Forelimb muscle (tissue), 1 donor: ENCODE measurements around the gene GPR160. TPM values are rescaled to one million over a fixed set of nuclear protein-coding genes. Genes with fewer than 3 reads are reported as not detected.
"Not testable (repeated sequence)": the region's sequence is repeated elsewhere in the genome, so short reads cannot be mapped to it uniquely, and the experiment has no call there.

ENCODE experiments used
- DNase-seq: peaks from one replicate; pipeline ENCODE4 v3.0.0-alpha.2; 2013; ENCODE audit warnings: low read depth
- polyA plus RNA-seq: library from polyadenylated mRNA; unstranded; fragments of 120-200 nt; gene quantifications from one replicate; pipeline ENCODE4 v1.2.1, GENCODE V29; 2013; ENCODE audit not compliant: insufficient read length

GPR160 gene, protein sequence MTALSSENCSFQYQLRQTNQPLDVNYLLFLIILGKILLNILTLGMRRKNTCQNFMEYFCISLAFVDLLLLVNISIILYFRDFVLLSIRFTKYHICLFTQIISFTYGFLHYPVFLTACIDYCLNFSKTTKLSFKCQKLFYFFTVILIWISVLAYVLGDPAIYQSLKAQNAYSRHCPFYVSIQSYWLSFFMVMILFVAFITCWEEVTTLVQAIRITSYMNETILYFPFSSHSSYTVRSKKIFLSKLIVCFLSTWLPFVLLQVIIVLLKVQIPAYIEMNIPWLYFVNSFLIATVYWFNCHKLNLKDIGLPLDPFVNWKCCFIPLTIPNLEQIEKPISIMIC
- 2.7 TPM for polyA plus RNA-seq

- DNase-seq: no peak
Observed at GRCh38 chr3:170037463-170038433, at the start of gene GPR160. GPR160 (plus strand) TSS chr3:170037995; CDS start chr3:170083973, 45,978 bp downstream.

GRCh38 chr3:169990431-169990830 lies 47.4 kb upstream of the GPR160 start:
- DNase-seq: no peak

DNA sequence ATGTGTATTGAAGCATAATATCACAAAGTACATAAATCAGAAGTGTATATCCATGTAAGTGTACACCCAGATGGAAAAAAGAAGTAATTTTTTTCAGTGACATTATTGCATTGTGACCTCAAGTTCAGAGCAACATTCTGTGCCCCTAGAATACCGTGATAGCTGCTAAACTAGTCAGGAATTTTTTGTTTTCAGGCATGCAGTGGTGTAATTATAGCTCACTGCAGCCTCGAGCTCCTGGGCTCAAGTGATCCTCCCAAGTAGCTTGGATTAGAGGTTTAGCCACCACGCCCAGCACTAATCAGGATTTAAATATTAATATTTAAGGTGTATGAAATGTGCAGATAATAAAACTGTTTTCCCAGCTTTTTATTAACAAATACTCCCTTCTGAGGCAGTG lies 45.6 kb upstream of the GPR160 start:
- no peak for DNase-seq

DNA sequence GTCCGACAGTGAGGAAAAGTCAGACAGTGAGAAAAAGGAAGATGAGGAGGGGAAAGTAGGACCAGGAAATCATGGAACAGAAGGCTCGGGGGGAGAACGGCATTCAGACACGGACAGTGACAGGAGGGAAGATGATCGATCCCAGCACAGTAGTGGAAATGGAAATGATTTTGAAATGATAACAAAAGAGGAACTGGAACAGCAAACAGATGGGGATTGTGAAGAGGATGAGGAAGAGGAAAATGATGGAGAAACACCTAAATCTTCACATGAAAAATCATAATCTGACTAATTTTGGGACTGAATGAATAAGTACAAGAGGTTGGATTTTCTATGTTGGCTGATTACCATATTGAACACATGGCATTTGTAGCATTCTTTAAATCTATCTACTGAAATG lies 45.0 kb upstream of the GPR160 start:
- DNase-seq: no peak

DNA sequence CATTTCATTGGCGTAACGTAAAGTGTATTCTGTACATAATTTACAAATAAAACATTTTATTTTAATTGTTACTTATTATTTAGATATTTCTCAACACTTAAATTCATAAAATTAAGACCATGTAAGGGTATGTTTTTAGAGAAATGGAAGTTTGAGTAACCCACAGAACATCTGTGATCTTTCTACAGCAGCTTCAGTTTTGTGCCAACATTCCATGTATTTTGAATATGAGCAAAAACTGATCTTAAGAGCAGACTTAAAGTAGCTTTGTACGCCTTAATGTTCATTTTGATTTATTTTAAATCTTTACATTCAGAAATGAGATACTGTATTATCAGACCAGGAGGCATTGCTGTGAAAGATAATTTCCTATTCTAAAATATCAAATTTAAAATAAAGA lies 44.0 kb upstream of the GPR160 start:
- DNase-seq: no peak

DNA sequence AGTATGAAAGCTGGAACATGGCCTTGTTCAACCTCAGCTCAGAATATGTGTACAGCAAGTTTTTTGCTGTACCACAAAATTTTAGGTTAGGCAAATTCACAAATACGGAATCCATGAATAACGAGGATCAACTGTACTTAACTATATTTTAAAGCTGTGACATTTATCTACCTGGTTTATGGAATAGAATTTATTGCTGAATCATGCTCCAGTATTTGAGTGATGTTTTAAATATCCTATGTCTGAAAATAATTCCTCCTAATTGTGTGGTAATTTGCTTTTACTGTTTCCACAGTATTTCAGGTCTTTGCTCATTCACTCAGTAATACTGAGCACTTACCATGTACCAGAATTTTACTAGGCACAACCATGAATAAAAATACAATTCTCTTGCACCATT lies 41.7 kb upstream of the GPR160 start:
- no peak for DNase-seq

GRCh38 chr3:169998668-169999131 lies 39.1 kb upstream of the GPR160 start:
- no peak for DNase-seq

DNA sequence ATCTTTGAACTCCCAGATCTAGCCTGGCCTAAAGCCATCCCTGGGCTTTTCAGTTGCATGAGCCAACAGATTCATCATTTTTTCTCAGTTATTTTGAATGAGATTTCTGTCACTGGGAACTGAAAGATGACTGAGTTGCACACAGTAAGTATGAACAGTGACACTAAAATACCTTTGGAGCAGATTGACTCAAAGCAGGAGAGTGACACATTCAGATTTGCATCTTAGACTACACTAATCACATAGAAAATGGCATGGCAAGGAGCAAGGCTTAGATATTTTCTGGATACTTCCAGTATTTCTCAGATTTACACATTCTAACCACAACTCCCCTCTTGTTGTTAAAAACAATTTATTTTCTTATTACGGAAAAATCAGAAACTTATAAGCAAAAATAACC lies 38.4 kb upstream of the GPR160 start:
- no peak for DNase-seq

DNA sequence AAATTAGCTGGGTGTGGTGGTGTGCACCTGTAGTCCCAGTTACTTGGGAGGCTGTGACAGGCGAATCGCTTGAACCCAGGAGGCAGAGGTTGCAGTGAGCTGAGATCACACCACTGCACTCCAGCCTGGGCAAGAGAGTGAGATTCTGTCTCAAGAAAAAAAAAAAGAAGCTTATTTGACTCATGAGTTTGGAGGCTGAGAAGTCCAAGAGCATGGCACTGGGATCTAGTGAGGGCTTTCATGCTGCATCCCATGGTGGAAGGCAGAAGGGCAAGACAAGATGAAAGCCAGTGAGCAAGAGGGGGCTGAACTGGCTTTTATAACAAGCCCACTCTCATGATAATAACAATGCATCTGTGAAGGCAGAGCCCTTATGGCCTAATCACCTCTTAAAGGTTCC lies 37.7 kb upstream of the GPR160 start:
- no peak for DNase-seq

GRCh38 chr3:170002231-170002630 lies 35.6 kb upstream of the GPR160 start:
- no peak for DNase-seq

DNA sequence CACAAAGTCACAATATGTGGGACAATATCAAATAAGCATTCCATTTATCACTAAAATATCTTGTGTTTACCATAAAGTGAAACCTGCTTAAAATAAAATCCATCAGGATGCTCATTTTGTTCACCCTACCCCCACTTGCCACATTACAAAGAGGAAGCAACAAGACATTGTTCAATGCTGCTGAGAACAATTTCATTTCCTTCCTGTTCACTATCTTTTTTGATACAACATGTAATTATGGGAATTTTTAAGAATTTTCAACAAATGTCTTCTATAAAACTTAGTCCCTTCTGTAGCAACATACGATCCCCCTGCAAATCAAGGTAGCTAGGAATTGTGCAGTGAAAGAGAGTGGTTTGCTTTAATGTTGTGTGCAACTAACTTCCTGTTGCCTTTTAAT lies 34.9 kb upstream of the GPR160 start:
- no peak for DNase-seq

- DNase-seq: no peak
Observed at GRCh38 chr3:170003881-170004356, 33.9 kb upstream of the GPR160 start.

GRCh38 chr3:170007031-170007663 lies 30.6 kb upstream of the GPR160 start:
- DNase-seq: no peak

- no peak for DNase-seq
Observed at GRCh38 chr3:170010498-170010897, 27.3 kb upstream of the GPR160 start.

DNA sequence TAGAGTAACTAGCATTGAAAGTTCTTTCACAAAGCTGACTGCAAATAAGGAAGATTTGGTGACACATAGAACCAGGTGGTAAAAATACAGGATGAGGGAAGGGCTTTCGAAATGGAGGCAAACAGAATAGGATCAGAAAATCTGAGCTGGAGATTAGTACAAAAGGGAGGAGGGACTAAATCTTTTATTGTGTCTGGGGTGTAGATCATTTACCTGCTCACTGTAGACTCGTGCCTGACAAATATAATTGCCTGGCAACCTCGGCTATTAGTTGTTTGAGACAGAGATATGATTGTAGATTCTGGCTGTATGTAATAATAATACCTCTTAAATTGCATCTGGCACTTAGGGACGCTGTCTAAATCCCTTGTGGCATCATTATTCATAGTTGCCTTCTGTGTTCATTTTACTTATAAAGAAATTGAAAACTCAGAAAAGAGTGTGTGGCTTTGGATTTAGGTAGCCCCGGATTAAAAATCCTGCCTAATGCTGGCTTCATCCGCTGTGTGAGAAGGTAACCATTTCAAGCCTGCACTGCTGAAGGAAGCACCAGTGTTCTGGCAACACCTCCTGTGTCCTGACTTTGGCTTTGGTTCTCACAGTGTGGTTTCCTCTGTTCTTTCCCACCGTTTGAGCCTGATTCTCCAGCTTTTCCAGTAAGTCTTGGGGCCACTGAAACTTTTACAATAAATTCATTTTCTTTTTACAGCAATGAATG lies 25.0 kb upstream of the GPR160 start:
- no peak for DNase-seq

GRCh38 chr3:170016057-170016456 lies 21.7 kb upstream of the GPR160 start:
- DNase-seq: no peak

DNA sequence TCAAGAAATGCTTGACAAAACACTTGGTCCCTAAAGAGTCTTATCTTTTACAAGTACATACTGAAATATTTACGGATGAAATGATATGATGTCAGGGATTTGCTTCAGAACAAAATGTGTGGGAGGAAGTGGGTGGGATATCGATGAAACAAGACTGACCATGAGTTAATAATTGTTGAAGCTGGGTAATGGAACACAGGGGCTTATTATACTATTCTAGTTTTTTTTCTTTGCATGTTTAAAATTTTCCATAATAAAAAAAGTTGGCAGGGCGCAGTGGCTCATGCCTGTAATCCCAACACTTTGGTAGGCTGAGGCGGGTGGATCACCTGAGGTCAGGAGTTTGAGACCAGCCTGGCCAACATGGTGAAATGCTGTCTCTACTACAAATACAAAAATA lies 18.5 kb upstream of the GPR160 start:
- not testable (repeated sequence) for DNase-seq

DNA sequence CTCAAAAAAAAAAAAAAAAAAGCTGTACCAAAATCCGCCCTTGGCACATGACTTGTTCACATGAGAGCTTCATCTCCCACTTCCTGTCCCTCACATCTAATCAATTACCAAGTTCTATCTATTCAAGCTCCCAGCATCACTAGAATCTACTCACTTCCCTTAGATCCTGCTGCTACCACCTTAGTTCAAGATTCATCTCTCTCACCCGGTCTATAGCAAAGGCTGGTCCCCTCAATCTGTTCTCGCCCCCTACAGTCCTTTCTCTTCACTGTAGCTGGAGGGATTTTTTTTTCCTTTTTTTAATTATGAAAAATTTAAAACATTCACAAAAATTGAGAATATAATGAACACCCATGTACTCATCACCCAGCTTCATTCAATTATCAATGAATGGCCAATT lies 16.7 kb upstream of the GPR160 start:
- no peak for DNase-seq

GRCh38 chr3:170022336-170022735 lies 15.5 kb upstream of the GPR160 start:
- no peak for DNase-seq

DNA sequence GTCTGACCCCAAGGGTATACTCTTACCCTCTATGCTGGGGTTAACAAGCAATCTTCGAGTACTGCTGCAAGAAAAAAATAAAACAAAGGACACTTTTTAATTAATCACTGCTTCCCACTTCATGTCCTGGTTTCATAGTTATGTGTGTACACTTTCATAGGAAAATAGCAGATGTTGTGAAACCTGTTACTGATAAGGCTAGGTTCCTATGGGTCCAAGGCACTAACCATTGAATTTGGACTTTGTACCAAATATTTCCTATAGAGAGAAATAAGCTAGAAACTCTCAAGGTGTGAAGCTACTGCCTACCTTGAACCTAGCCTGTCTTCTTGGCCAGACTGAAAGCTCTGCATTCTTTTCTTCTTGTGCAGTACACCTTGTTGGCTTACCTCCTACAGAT lies 14.6 kb upstream of the GPR160 start:
- no peak for DNase-seq

GRCh38 chr3:170024581-170024980 lies 13.2 kb upstream of the GPR160 start:
- DNase-seq: no peak
